Embryonic facial prominence (tissue), 1 donor: ENCODE measurements around the gene DCBLD2.

ENCODE experiments used
- DNase-seq: peaks from one replicate; pipeline ENCODE4 v3.0.0-alpha.2; 2016; ENCODE audit errors: extremely low spot score

DCBLD2 gene

DNA sequence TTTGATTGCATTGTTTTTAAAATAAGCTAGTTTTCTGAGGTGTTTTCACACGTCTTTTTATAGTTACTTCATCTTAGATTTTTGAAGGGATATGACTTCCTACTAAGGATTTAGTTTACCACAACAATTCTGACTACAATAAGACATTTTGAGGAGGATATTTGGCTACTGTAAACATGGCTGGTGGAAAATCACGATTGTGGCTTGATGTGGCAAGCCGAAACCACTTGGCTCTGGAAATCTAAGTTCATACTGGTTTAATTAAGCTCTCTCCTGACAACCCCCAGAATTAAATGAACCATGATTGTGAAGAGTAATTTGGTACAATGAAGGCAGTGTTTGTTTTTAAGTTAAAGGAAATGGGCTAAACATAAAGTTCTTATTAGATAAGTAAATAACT, 107.5 kb downstream of the DCBLD2 start:
- no peak for DNase-seq

GRCh38 chr3:98791341-98792325, 109.9 kb downstream of the DCBLD2 start:
- DNase-seq, result no peak

DNA sequence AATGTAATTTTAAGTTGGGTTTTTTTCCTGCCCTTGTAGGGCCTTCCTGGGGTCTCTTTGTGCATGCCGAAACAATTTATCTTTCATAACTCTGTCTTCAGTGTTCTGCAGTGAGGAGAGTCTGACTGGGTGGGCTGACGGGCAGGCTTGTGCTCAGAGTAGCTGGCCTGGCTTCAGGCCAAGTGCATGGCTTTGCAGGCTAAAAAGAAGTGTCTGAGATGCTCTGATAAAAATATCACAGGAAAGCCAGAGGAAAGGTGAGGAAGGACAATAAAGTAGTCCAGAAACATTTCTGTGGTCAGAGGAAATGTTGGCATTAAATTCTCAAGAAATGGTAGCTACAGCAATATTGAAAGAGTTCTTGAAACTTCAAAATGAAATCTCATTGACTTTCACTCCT, 112.8 kb downstream of the DCBLD2 start:
- no peak for DNase-seq

GRCh38 chr3:98787181-98787580, 114.3 kb downstream of the DCBLD2 start:
- DNase-seq, result no peak

- DNase-seq, result no peak
Measured at GRCh38 chr3:98786364-98787006, 115.0 kb downstream of the DCBLD2 start.

DNA sequence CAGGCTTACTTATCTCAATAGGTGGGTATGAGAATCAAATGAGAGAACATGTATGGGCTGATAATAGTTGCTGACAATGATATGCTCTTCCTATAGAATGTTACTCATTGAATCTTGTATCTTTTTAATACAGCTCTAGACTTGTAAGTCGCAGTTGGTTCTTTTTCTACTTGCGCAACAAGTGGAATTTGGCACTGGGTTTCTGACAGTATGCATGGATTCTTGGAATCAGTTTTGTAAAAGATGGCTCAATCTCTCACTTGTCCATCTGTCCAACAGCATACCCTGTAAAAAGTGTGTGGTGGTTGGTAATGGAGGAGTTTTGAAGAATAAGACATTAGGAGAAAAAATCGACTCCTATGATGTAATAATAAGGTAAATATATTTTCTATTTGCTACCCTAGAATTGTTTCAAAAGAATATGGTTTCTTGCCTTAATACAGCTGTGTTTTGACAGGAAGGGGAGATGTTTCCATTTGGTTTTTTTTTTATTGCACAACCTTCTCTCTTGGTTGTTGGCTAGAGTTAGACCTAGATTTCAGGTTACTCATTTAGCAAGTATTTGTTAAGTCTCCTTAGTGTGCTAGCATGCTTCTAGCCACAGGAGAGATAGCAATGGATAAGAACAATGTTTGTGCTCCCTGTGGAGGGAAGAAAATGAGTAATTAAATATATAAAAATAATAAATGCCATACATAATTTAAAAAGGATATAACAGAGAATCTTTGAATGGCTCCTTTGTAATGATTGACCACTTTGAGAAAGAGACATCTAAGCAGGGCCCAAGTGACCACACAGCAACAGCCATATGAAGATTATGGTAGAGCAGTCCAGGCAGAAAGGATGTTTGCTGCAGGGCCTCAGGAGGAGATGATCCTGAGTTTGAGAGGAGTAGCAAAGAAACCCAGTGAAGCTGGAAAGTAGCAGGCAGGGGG, 116.6 kb downstream of the DCBLD2 start:
- no peak for DNase-seq

- no peak for DNase-seq
Measured at GRCh38 chr3:98784042-98784441, 117.5 kb downstream of the DCBLD2 start.

DNA sequence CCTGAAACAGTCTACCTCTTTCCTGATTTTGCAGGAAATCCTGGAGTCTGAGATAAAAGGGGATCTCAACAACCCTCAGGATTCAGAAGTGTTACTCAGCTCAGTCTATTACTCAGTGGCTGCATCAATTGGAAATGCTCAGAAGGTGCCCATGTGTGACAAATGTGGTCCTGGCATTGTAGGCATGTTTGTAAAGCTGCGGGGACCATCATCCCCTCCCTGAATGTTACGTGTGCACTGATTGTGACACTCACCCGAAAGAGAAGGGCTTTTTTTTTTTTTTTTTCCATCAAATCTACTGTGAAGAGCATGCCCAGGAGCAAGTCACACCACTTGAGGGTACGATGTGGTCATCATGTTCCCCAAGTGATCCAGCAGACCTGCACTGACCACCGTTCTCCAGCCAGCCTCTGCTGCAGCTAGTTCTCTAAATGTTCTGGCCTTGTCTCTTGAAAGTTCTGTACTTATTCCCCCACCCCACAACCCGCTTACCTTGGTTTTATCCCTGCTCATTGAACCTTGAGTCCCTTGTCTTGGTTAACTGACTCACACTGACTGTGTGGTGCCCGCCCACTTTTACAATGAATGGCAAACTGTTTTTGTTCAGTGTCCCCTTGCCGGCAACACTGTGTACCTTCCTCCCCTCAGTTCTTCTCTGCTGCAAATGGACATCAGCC, 118.5 kb downstream of the DCBLD2 start:
- DNase-seq, result no peak

- no peak for DNase-seq
Measured at GRCh38 chr3:98780343-98780742, 121.2 kb downstream of the DCBLD2 start.

- DNase-seq, result no peak
Measured at GRCh38 chr3:98779541-98780335, 121.8 kb downstream of the DCBLD2 start.

- no peak for DNase-seq
Measured at GRCh38 chr3:98778852-98779413, 122.6 kb downstream of the DCBLD2 start.

GRCh38 chr3:98778383-98778782, 123.1 kb downstream of the DCBLD2 start:
- DNase-seq, result no peak

GRCh38 chr3:98777801-98778220, 123.7 kb downstream of the DCBLD2 start:
- DNase-seq, result no peak

GRCh38 chr3:98777286-98777685, 124.2 kb downstream of the DCBLD2 start:
- no peak for DNase-seq

GRCh38 chr3:98776140-98776493, 125.4 kb downstream of the DCBLD2 start:
- DNase-seq, result no peak

DNA sequence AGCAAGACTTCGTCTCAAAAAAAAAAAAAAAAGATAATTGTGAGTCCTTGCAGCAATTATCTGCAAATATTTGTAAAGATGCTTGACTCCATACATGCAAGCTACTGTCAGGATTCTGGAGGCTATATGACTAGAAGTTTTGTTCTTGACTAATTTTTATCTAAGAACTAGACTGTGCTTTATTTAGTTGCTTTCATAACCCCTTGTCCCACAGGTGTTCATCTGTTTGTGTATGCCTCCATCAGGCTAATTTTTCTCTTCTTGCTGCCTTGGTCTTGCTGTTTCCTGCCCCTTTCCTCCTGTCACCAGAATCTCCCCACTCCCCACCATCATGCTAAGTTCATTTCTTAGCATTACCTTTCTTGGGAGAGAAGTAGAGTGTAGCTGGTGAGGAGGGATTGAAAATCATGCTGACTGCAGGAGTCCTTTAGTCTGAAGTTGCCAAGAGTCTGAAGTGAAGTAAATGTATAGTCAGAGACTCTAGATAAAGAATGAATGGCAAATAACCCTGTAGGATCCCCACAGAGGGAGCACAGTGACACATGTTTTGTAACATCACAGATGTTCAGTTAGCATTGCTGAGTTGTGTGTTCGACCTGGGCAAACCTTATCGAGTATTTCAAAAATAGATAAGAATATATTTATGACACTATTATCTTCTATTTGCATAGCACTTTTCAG, 125.9 kb downstream of the DCBLD2 start:
- no peak for DNase-seq

DNA sequence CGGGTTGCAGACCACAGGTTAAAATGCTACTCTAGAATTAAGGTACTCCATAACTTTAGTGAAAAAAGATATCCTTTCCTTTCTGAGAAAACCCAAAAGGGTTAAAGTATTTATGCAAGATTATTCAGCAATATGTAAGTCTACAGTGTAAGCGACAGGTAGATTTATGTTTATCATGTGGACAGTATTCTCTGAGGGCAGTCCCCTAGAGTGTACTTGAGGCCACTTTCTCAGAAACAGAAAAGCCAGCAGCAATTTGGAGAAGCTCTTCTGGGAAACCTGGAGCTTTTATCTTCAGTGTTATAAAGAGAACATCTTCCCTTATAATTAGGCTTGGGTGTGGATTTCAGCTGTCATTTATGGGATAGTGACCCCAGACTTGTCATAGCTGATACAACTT, 129.5 kb downstream of the DCBLD2 start:
- no peak for DNase-seq

GRCh38 chr3:98770261-98771039, 131.0 kb downstream of the DCBLD2 start:
- DNase-seq, result no peak

- no peak for DNase-seq
Measured at GRCh38 chr3:98769448-98769847, 132.0 kb downstream of the DCBLD2 start.
